HFFc6 (cell line): ENCODE data around the gene RPS14. TPM values are rescaled to one million over a fixed set of nuclear protein-coding genes. Genes with fewer than 3 reads are reported as not detected.

ENCODE experiments used
- DNase-seq: peaks from one replicate; pipeline ENCODE4 v3.0.0-alpha.2; 2018
- H3K27ac Mint-ChIP-seq: 2 replicates; pipeline ENCODE4 v1.8.0; 2020; ENCODE audit warnings: mild to moderate bottlenecking, mixed read lengths
- H3K27me3 Mint-ChIP-seq: 2 replicates; pipeline ENCODE4 v1.8.0; 2021; ENCODE audit warnings: mild to moderate bottlenecking, moderate library complexity, mixed read lengths; ENCODE audit not compliant: insufficient read depth
- H3K36me3 Mint-ChIP-seq: 2 replicates; pipeline ENCODE4 v1.8.0; 2021; ENCODE audit warnings: low read depth, mixed read lengths
- H3K4me1 Mint-ChIP-seq: 2 replicates; pipeline ENCODE4 v1.8.0; 2020; ENCODE audit warnings: low read depth, mixed read lengths
- H3K4me3 Mint-ChIP-seq: 2 replicates; pipeline ENCODE4 v1.8.0; 2020; ENCODE audit warnings: mild to moderate bottlenecking, moderate library complexity, mixed read lengths
- H3K9me3 Mint-ChIP-seq: 2 replicates; pipeline ENCODE4 v1.8.0; 2020; ENCODE audit warnings: mild to moderate bottlenecking, mixed read lengths
- CTCF ChIP-seq: fragments of 200-600 bp; sonication (generic); IDR thresholded peaks from 2 replicates; pipeline ENCODE4 v1.5.0; 2021; ENCODE audit warnings: antibody characterized with exemption, mild to moderate bottlenecking
- total RNA-seq, 6 experiments: library from RNA; stranded (reverse); fragmentation: NEBNext Ultra II Directional; extraction: Animal tissue kit (Norgen Biotek cat#: 25700); gene quantifications; 2 replicates in 1 of 6; 3 replicates in 5 of 6; pipeline ENCODE4 v1.2.3, GENCODE V29; 2021

Gene RPS14
- total RNA-seq, 6 experiments from 2014 or later = 1,658 to 2,163 (median 1,911) TPM

GRCh38 chr5:150404941-150405816 lies 44.4 kb downstream of the RPS14 start:
- Mint-ChIP-seq H3K4me1 (peaks cover 6% of the 10 kb centered on the region), H3K36me3 (peaks cover 6% of the 10 kb centered on the region; the same call in 1 of the 2 replicates), H3K4me3 (no peak overlapping the region), H3K9me3 (no peaks in the 10 kb centered on the region), H3K27me3 (no peaks in the 10 kb centered on the region), H3K27ac (no peak overlapping the region)
- no peak for DNase-seq
- no peak for TF ChIP-seq CTCF

DNA sequence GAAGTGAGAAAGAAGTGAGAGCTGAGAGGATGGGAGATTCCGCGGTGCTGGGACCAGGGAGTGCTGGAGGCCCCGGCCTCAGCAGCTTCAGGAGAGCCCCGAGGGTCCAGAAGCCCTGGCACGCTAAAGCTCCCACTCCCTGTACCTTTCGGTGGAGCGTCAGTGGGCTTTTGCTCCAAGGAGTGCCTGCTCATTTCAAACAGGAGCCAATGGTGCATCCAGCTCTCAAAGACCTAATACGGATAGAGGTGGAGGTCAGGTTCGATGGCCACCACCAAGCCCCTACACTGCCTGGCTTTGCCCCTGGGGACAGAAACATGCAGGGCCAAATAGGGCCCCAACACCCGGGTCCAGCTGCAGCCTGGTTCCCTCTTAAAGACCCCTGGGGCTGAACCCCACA lies 45.0 kb downstream of the RPS14 start:
- H3K4me1 Mint-ChIP-seq = peaks cover 10% of the 10 kb centered on the region
- H3K4me3 Mint-ChIP-seq = no peak overlapping the region
- no peak for TF ChIP-seq CTCF
- no peak overlapping the region for H3K27ac Mint-ChIP-seq
- peaks cover 6% of the 10 kb centered on the region; the same call in 1 of the 2 replicates for H3K36me3 Mint-ChIP-seq
- no peak for DNase-seq
- no peaks in the 10 kb centered on the region for H3K9me3 Mint-ChIP-seq
- H3K27me3 Mint-ChIP-seq = no peaks in the 10 kb centered on the region

GRCh38 chr5:150404121-150404520 lies 45.4 kb downstream of the RPS14 start:
- no peak overlapping the region for H3K27ac Mint-ChIP-seq
- TF ChIP-seq CTCF = no peak
- H3K27me3 Mint-ChIP-seq = no peaks in the 10 kb centered on the region
- DNase-seq = no peak
- peaks cover 15% of the 10 kb centered on the region for H3K4me1 Mint-ChIP-seq
- peaks cover 6% of the 10 kb centered on the region; the same call in 1 of the 2 replicates for H3K36me3 Mint-ChIP-seq
- H3K9me3 Mint-ChIP-seq = no peaks in the 10 kb centered on the region
- no peak overlapping the region for H3K4me3 Mint-ChIP-seq

DNA sequence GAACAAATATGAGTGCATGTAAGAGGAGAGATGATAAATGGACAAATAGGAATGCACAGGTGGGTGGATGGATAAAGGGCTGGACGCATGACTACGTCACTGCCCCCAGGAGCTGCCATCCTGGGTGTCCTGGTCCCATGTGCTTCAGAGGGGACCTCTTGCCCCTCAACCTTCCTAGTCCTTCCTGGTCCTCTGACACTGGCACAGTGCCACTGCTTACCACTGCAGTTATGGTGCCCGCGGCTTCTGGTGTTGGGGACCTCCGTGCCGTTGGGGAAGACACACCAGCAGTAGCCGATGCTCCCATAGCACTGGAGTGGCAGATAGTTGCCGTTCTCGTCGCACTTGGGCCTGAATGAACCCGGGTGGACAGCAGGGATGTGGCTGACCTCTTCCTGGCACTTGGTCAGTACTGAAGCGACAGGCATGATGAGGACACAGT lies 46.6 kb downstream of the RPS14 start:
- TF ChIP-seq CTCF = no peak
- no peaks in the 10 kb centered on the region for H3K9me3 Mint-ChIP-seq
- H3K4me1 Mint-ChIP-seq = peaks cover 23% of the 10 kb centered on the region
- H3K4me3 Mint-ChIP-seq = no peak overlapping the region
- H3K27me3 Mint-ChIP-seq = no peaks in the 10 kb centered on the region
- no peak for DNase-seq
- H3K36me3 Mint-ChIP-seq = peaks cover 11% of the 10 kb centered on the region; the same call in 1 of the 2 replicates
- H3K27ac Mint-ChIP-seq = no peak overlapping the region

DNA sequence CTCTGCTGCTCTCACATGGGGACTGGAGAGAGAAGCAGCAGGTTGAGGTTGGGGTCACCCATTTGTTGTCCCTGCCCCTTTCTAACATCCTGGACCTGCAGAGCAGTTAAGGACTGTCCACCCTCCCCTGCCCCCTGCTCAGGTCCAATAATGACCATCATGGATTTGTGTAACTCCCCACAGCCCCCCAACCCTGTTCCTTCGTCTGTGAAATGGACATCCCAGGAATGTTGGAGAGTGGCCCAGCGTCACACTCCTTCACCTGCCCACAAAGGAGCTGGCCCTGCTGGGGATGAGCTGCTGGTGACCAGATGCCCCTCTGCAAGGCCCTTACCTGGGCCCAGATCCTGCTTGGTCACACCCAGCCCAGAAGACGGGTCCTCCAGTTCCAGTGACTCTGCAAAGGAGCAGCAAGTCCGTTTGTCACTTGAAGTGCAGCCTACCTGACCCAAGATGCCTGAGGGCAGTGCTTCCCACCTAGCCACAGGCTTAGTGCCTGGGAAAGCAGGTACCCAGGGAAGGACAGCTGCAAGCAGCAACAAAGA lies 47.2 kb downstream of the RPS14 start:
- no peak for DNase-seq
- Mint-ChIP-seq H3K4me3 (no peak overlapping the region), H3K27ac (no peak overlapping the region), H3K9me3 (no peaks in the 10 kb centered on the region), H3K36me3 (peaks cover 14% of the 10 kb centered on the region), H3K27me3 (no peaks in the 10 kb centered on the region), H3K4me1 (peaks cover 28% of the 10 kb centered on the region)
- TF ChIP-seq CTCF = no peak
